Measurements from ENCODE around the gene CCDC71.
A peak's percentile ranks its signal among the peaks of the same experiment; 100 is the strongest.

CCDC71 gene

DNA sequence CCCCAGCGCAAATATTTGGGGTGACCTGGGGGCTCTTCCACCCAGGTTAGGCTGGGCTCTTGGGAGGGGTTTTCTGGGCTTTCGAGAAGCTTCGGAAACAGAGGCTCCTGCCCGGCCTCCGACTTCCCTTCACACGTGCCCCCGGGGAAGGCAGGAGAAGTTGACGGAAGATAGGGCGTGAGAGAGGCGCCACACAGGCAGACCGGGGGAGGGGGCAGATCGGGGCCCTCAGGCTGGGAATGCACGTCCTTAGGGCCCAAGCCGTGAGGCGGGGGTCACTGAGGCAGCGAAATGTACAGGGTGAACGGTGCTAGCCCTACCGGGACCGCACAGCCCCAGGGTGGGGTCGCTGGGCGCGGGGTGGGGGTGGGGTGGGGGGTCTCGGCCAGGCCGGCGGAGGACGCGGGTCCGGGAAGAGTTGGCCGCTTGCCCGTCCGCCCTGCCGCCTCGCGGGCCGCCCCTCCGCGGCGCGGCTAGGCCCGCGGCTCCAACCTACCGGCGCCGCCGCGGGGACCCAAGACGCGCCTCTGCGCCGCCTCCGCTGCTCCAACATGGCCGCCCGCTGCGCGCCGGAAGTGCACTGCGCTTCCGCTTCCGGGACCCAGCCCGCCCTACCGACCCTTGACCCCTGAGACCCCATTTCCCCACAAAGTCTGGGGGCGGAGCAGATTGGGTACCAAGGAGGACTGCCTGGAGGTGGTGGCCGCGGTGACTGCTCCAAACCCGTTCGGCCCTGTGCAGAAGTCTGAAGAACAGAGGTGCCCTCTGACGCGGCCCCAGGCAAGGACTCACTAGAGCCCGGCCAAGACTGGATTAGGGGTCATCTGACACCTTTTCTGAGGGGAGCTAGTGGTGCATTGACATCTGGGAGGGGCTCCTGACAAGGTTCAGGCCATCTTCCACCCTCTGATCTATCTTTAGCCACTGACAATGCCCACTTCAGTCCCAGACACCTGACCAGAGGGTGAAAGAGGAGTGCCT is at the start of gene CCDC71:
Gene CCDC71, minus strand, starts transcription at position 561 of the 981 bp plus-strand sequence. CDS start 2,123 bp downstream, outside the sequence.
- DNase-seq (ENCODE audit: low read depth in 2 of 2), result peak; percentile 65 to 72

GRCh38 chr3:49213998-49214397 is 47.9 kb upstream of the CCDC71 start:
- DNase-seq (ENCODE audit: low read depth in 2 of 2), result no peak

DNA sequence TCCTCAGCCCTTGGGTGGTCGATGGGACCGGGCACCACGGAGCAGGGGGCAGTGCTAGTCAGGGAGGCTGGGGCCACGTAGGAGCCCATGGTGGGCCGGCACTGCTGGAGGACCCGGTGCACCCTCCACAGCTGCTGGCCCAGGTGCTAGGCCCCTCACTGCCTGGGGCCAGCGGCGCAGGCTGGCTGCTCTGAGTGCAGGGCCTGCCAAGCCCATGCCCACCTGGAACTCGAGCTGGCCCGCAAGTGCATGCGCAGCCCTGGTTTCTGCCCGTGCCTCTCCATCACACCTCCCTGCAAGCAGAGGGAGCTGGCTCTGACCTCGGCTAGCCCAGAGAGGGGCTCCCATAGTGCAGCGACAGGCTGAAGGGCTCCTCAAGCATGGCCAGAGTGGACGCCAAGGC is 47.4 kb upstream of the CCDC71 start:
- DNase-seq (ENCODE audit: low read depth in 2 of 2), result no peak

- DNase-seq (ENCODE audit: low read depth in 2 of 2), result no peak
Measured at GRCh38 chr3:49199900-49200281, 33.8 kb upstream of the CCDC71 start.

- peak; percentile 2 to 7 for DNase-seq (ENCODE audit: low read depth in 2 of 2)
Measured at GRCh38 chr3:49199239-49199899, 33.2 kb upstream of the CCDC71 start.

DNA sequence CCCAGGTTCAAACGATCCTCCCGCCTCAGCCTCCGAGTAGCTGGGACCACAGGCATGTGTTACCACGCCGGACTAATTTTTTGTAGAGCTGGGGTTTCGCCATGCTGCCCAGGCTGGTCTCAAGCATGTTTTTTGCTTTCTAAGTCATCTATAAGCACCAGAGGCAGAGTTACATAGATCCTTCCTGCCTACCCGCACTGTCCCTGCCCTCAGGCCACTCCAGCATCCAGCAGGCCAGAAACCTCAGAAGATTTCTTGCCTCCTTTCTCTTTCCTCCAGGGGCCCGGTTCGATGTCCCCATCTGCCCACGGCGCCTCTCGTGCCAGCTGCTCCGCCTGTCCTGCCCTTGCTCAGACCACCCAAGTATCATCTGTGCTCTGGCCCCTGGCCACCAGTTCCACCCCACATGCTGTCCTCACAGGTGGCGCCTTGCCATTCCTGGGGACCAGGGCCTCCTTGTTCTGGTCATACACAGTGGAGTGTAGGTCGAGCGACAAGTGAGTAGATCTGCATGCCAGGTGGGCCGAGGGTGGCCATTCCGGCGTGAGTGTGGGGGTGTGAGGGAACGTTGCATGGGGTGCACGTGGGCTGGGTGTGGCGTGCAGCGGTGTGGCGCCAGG is 32.6 kb upstream of the CCDC71 start:
- no peak for DNase-seq (ENCODE audit: low read depth in 2 of 2)

- DNase-seq (ENCODE audit: low read depth in 2 of 2), result no peak
Measured at GRCh38 chr3:49198161-49198560, 32.0 kb upstream of the CCDC71 start.

GRCh38 chr3:49191741-49192140 is 25.6 kb upstream of the CCDC71 start:
- no peak for DNase-seq (ENCODE audit: low read depth in 2 of 2)

DNA sequence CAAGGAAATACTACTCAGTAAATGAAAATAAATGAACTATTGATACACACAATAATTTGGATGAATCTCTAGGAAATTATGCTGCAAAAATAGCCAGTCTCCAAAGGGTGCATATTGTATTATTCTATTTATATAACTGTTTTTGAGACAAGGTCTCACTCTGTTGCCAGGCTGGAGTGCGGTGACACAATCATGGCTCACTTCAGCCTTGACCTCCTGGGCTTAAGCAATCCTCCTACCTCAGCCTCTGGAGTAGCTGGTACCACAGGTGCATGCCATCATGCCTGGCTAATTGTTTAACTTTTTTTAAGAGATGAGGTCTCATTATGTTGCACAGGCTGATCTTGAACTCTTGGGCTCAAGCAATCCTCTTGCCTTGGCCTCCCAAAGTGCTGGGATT is 17.7 kb upstream of the CCDC71 start:
- DNase-seq (ENCODE audit: low read depth in 2 of 2), result no peak

DNA sequence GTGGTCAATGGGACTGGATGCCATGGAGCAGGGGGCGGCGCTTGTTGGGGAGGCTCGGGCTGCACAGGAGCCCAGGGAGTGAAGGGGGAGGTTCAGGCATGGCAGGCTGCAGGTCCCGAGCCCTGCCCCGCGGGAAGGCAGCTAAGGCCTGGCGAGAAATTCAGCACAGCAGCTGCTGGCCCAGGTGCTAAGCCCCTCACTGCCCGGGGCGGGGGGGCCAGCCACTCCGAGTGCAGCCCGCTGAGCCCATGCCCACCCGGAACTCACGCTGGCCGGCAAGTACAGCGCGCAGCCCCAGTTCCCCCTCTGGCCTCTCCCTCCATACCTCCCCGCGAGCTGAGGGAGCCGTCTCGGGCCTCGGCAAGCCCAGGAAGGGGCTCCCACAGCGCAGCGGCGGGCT is 16.6 kb upstream of the CCDC71 start:
- no peak for DNase-seq (ENCODE audit: low read depth in 2 of 2)

GRCh38 chr3:49181351-49181750 is 15.2 kb upstream of the CCDC71 start:
- no peak for DNase-seq (ENCODE audit: low read depth in 2 of 2)

- no peak for DNase-seq (ENCODE audit: low read depth in 2 of 2)
Measured at GRCh38 chr3:49180116-49180515, 14.0 kb upstream of the CCDC71 start.

DNA sequence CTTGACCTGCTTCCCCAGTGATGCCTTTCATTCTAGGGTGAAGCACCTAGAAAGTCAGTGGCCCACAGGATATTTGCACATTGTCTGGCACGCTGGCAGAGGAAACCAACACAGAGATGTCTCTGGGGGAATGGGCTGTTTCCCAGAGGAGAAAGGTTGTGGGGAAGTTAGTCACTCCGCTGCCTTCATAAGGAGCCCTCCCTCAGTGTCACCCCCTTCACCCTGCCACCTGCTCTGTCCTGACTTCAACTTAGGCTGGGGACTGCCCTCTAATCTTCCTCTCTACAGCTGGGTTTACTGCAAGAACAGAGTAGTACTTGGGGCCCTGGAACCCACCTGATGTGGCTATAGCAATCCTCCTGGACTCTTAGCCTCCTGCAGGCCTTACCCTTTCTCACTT is 10.9 kb upstream of the CCDC71 start:
- no peak for DNase-seq (ENCODE audit: low read depth in 2 of 2)

- DNase-seq (ENCODE audit: low read depth in 2 of 2), result no peak
Measured at GRCh38 chr3:49175530-49175929, 9.4 kb upstream of the CCDC71 start.

DNA sequence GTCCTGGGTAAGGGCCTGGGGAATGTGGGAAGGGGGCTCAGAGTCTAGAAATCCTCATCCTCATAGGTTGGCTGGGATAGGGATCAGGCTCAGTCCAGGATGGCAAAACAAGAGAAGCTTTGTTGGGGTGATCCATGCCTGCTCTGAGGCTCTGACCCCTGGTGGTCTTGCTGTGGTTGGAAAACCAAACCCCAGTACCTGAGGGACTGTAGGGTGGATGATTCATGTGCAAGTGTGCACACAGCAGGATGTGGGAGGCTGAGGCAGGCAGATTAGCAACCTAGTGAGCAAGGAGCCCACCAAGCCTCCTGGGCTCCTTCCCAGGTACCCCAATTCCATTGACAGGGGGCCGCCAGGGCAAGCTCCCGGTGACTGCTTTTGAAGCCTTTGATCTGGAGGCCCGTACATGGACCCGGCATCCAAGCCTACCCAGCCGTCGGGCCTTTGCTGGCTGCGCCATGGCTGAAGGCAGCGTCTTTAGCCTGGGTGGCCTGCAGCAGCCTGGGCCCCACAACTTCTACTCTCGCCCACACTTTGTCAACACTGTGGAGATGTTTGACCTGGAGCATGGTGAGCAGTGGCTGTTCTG is 8.4 kb upstream of the CCDC71 start:
- no peak for DNase-seq (ENCODE audit: low read depth in 2 of 2)

GRCh38 chr3:49173792-49174170 is 7.7 kb upstream of the CCDC71 start:
- DNase-seq (ENCODE audit: low read depth in 2 of 2), result no peak

DNA sequence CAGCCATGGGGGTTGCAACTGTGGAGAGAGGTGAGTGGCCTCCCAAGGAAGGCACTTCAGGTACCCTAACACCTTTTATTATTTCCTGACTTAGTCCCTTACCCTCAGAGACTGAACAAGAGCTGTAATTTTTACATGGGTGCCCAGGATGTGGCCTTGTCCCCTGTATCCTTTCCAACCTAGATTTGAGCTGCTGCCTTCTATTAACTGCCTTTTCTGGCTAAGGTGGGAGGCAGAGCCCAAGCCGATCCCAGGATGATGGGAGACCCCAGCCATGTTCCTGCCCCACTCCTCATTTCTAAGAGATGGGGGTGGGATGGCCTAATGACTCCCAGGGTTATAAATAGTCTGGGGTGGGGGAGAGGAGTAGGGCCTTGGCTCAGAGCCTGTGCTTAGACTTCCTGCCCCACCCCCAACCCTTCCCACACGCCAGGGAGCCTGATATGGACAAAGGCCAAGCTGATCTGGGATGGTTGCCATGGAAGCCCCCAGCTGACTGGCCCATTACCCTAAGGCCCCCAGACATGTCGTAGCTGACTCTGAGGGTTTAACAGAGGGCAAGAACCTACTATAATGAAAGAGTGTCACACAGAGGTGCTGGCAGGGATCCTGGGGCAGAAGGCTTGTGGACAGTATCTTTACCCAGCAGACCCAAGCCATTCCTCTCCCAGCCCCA is 7.1 kb upstream of the CCDC71 start:
- no peak for DNase-seq (ENCODE audit: low read depth in 2 of 2)

DNA sequence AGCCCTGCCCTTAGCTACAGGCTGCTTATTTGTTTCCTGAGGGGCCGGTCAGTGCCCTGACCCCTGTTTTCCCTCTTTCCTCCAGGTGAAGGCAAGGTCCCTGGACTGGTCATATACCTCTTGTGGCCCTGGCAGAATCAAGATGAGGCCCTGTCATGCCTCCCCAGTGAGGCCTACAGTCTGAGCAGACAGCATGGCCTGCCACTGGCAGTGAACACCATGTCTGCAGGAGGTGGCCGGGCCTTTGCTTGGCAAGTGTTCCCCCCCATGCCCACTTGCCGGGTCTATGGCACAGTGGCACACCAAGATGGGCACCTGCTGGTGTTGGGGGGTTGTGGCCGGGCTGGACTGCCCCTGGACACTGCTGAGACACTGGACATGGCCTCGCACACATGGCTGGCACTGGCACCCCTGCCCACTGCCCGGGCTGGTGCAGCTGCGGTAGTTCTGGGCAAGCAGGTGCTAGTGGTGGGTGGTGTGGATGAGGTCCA is 6.5 kb upstream of the CCDC71 start:
- DNase-seq (ENCODE audit: low read depth in 2 of 2), result no peak

- no peak for DNase-seq (ENCODE audit: low read depth in 2 of 2)
Measured at GRCh38 chr3:49171775-49172500, 5.8 kb upstream of the CCDC71 start.

- peak; percentile 78 to 89 for DNase-seq (ENCODE audit: low read depth in 2 of 2)
Measured at GRCh38 chr3:49171119-49171774, 5.1 kb upstream of the CCDC71 start, which contains the start of gene KLHDC8B. KLHDC8B (plus strand) TSS chr3:49171598; CDS start chr3:49172770, 1,172 bp downstream.

All from stimulated activated CD4-positive, alpha-beta T cell treated with anti-CD3 and anti-CD28 coated beads, Interleukin-4, amount 100 ng/mL, for 48 hours (primary cell).